Ascending aorta (tissue), 2 donors: Measurements from ENCODE around the gene WDR86. TPM values are rescaled to one million over a fixed set of nuclear protein-coding genes. Genes with fewer than 3 reads are reported as not detected.

ENCODE experiments used
- DNase-seq, 2 donors: peaks; one replicate each; pipeline ENCODE4 v3.0.0-alpha.2; 2019; ENCODE audit warnings: low spot score in 2 of 2
- H3K27ac ChIP-seq, 2 donors: fragments of 200-600 bp; sonication (generic); one replicate each; pipeline ENCODE4 v1.5.1; 2016 to 2017; ENCODE audit warnings: mild to moderate bottlenecking in 1 of 2
- H3K27me3 ChIP-seq: fragments of 200-600 bp; sonication (generic); one replicate; pipeline ENCODE4 v1.5.1; 2017
- H3K36me3 ChIP-seq, 2 donors: fragments of 200-600 bp; sonication (generic); one replicate each; pipeline ENCODE4 v1.5.1; 2016
- H3K4me1 ChIP-seq, 2 donors: fragments of 200-600 bp; sonication (generic); one replicate each; pipeline ENCODE4 v1.5.1; 2016 to 2017; ENCODE audit warnings: mild to moderate bottlenecking in 1 of 2
- H3K4me3 ChIP-seq, 2 donors: fragments of 200-600 bp; sonication (generic); one replicate each; pipeline ENCODE4 v1.5.1; 2016 to 2017; ENCODE audit warnings: mild to moderate bottlenecking in 1 of 2
- H3K9me3 ChIP-seq, 2 donors: fragments of 200-600 bp; sonication (generic); one replicate each; pipeline ENCODE4 v1.5.1; 2016
- CTCF ChIP-seq, 3 experiments: fragments of 200-600 bp in 2 of 3; fragments of 450-650 bp in 1 of 3; sonication (generic) in 2 of 3; IDR thresholded peaks; one replicate each; pipeline ENCODE4 v1.5.1; 2016 to 2019; ENCODE audit warnings: antibody characterized with exemption in 3 of 3, mild to moderate bottlenecking in 1 of 3, moderate library complexity in 1 of 3
- intact Hi-C: fragments of 100-400 bp; cut with DNase I; formaldehyde crosslinking; loops from one replicate; pipeline ENCODE4 v1.15.1; 2023
- total RNA-seq: library from RNA; depleted of rRNA; stranded (reverse); fragments of >200 nt; gene quantifications from one replicate; pipeline ENCODE4 v1.1.0, GENCODE V29; 2016

The WDR86 gene
- total RNA-seq, 1 donor from 2014 or later = 4.0 TPM

GRCh38 chr7:151451156-151451555 lies 41.3 kb upstream of the WDR86 start:
- H3K4me1 ChIP-seq = peaks cover 0 to 2% of the 10 kb centered on the region in 2 donors
- intact Hi-C loops = loop anchor here (10.0 kb wide), 1 partner anchor 304 kb away; no protein-coding TSS in a partner anchor
- H3K9me3 ChIP-seq = no peaks in the 10 kb centered on the region
- DNase-seq = no peak
- no peak overlapping the region for H3K4me3 ChIP-seq
- H3K27me3 ChIP-seq = no peaks in the 10 kb centered on the region
- no peak for TF ChIP-seq CTCF (IDR thresholded peaks at IDR 0.05)
- H3K36me3 ChIP-seq = no peaks in the 10 kb centered on the region
- no peak overlapping the region for H3K27ac ChIP-seq

GRCh38 chr7:151449990-151450389 lies 40.2 kb upstream of the WDR86 start:
- Histone ChIP-seq H3K36me3 (no peaks in the 10 kb centered on the region), H3K27me3 (no peaks in the 10 kb centered on the region), H3K4me1 (peaks cover 0 to 2% of the 10 kb centered on the region in 2 donors), H3K27ac (no peak overlapping the region), H3K9me3 (no peaks in the 10 kb centered on the region), H3K4me3 (no peak overlapping the region)
- no peak for DNase-seq
- intact Hi-C loops = loop anchor here (5.0 to 10.0 kb wide), 2 partner anchors 43 to 305 kb away; no protein-coding TSS in a partner anchor
- TF ChIP-seq CTCF (IDR thresholded peaks at IDR 0.05) = no peak

DNA sequence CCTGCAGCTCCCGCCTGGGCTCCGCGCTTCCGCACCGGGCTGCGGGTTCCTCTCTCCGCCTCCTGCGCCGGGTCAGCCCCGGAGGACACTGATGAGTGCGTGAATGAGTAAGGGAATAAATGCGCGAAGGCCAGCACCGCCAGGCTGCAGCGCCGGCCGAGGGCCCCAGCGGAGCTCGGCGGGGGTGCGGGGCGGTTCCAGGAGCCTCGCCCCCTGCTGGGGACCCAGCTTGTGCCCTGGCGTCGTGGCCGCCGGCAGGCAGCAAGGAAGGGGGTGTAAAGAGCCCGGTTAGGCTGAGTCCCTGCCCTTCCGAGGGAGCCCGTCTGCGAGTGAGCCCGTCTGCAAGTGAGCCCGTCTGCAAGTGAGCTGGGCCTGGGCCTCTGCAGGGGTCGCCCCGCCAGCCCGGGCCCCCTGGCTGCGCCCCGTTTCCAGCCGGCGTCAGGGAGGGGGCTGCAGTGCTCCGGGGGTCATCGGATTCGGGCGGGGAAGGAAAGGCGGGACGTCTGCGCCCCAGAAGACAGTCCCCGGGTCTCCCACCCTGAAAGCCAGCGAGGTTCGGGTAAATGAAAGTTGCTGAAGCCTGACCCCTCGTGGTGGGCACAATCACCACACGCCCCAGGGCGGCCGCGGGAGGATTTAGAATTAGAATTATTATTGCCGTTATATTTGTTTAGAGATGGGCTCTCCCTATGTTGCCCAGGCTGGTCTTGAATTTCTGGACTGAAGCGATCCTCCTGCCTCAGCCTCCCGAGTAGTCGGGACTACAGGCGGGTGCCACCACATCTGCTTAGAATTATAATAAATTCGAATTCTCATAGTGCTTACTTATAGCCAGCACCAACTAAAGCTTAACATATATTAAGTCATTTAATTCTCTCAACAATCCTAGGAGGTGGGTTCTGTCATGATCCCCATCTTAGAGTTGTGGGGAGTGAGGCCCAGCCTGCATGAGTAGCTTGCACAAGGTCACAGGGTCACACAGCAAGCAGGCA lies 38.7 kb upstream of the WDR86 start:
- Histone ChIP-seq H3K4me3 (peak overlapping the region; percentile 66 to 70), H3K27me3 (no peaks in the 10 kb centered on the region), H3K4me1 (peaks cover 0 to 2% of the 10 kb centered on the region in 2 donors), H3K27ac (peak overlapping the region; percentile 30), H3K36me3 (no peaks in the 10 kb centered on the region), H3K9me3 (no peaks in the 10 kb centered on the region)
- intact Hi-C loops = loop anchor here (1.0 to 5.0 kb wide), 3 partner anchors 41 to 133 kb away; no protein-coding TSS in a partner anchor
- TF ChIP-seq CTCF (IDR thresholded peaks at IDR 0.05) = peak; percentile 76 to 84 (median 82)
- peak in 1 of 2 donors; percentile 87 for DNase-seq

- no peaks in the 10 kb centered on the region for H3K27me3 ChIP-seq
- H3K4me1 ChIP-seq = peaks cover 0 to 2% of the 10 kb centered on the region in 2 donors
- intact Hi-C loops = loop anchor here (1.0 to 5.0 kb wide), 3 partner anchors 41 to 133 kb away; no protein-coding TSS in a partner anchor
- H3K9me3 ChIP-seq = no peaks in the 10 kb centered on the region
- no peak for TF ChIP-seq CTCF (IDR thresholded peaks at IDR 0.05)
- DNase-seq = no peak
- H3K36me3 ChIP-seq = no peaks in the 10 kb centered on the region
- H3K4me3 ChIP-seq = peak overlapping the region; percentile 66 to 70
- peak overlapping the region; percentile 30 for H3K27ac ChIP-seq
Measured at GRCh38 chr7:151447901-151448260, 38.0 kb upstream of the WDR86 start.

- DNase-seq = no peak
- no peak for TF ChIP-seq CTCF (IDR thresholded peaks at IDR 0.05)
- intact Hi-C loops = loop anchor here (5.0 kb wide), 1 partner anchor 40 kb away; no protein-coding TSS in a partner anchor
Measured at GRCh38 chr7:151447312-151447711, 37.5 kb upstream of the WDR86 start.

More at GRCh38 chr7:151447312-151447711, 37.5 kb upstream of the WDR86 start:
- Histone ChIP-seq H3K36me3 (no peaks in the 10 kb centered on the region), H3K27ac (no peak overlapping the region), H3K27me3 (no peaks in the 10 kb centered on the region), H3K4me1 (peaks cover 0 to 2% of the 10 kb centered on the region in 2 donors), H3K4me3 (peak overlapping the region in 1 of 2 donors; percentile 66), H3K9me3 (no peaks in the 10 kb centered on the region)
